Measurements from ENCODE around the gene PCP2.
A peak's percentile ranks its signal among the peaks of the same experiment; 100 is the strongest.

Gene PCP2

DNA sequence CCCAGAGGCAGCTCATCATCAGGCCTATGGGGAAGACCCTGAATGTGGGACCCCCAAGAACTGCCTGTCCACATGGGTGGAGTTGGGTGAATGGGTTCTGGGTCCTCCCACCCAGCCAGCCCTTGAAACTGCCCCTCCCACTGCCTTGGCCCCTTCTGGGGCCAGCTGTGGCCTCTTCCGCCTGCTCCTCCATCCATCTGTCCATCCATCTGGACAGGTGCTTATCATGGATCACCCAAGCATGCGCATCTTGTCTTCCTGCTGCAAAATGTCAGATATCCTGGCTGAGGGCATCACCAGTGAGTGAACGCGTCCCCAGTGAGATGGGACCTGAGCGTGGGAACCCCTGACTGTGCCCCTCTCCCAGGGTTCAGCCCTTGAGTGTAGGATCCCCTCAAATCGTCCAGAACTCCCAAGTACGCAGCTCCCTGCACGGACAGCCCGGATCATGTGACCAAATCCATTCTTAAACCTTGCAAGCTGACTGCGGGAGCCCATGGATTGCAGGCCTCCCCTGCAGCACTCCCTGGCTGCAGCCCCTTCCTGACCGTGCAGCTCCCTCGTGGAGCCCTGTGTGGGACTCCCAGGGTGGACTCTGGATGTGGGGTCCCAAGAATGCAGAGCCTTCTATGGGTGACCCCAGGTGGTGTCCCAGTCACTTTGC is 5.4 kb upstream of the PCP2 start:
- DNase-seq (ENCODE audit: low read depth), result no peak

DNA sequence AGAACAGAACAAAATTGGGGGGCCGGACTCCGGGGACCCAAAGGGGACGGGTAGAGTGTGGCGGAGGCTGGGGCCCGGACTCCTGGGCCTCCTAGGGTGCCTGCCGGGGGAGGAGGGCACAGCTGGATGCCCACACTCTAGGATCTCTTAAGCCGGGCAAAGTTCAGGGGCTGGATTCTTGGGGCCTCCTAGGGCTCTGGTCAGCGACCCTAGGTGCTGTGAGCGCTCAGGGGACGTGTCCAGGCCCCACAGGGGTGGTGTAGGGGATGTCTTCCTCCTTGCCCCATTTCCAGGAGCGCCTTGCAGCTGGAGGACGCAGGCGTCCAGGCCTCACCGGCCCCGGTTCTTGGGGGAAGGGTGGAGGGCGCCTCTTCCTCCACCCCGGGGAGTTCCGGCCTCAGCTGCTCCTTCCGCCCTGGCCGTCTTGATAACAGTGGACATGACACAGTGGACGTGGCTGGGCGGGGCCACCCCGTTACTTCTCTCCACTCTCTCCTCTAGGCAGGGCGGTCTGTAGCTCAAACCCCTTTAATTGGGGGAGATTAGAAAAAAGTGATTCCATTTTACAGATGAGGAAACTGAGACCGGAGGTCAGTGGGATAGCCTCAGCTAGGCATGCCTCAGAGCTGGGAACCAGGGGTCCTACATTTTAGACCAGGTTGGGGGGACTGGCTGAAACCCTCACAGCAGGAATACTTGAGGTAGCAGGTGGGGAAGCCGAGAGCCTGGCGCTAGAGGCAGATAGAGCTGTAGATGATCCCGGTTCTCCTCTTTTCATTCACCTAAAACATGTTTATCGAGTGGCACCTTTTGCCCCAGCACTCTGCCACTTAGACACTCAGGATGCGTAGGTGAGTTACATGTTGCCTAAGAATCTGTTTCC is 4.1 kb upstream of the PCP2 start:
- no peak for DNase-seq (ENCODE audit: low read depth)

DNA sequence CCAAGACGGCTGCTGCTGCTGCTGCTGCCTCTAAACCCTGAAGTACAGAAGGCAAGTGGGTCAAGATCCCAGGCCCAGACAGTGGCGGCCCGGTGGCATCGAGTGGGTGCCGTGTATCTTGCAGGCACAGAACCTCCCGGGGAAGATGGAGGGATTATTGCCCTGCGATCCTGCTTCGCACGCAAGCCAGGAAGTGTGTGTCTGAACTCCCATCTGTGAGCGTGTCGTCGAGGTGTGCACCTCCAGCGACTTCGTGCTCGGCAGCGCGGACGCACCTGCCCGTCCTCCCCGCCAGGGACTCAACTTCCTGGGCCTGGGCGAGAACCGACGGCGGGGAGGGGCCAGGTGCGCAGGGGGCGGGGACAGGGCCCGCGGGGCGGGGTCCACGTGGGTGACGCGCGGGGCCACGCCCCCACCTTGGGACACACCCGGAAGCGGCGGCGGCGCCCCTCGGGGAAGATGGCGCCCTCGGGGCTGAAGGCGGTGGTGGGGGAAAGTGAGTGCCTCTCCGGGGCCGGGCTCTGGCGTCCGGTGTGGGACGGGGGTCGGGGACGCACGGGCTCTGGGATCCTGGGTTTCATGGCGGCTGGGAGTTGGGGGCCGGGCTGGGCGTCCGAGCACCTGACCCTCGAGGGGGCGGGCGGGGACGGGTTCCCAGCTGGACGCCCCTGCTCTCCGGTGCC is 3.3 kb upstream of the PCP2 start, which contains the start of gene STXBP2:
Gene STXBP2 (plus strand): TSS at position 420 of the 683 bp plus-strand sequence. CDS start 40 bp downstream, at position 460.
- DNase-seq (ENCODE audit: low read depth), result no peak

DNA sequence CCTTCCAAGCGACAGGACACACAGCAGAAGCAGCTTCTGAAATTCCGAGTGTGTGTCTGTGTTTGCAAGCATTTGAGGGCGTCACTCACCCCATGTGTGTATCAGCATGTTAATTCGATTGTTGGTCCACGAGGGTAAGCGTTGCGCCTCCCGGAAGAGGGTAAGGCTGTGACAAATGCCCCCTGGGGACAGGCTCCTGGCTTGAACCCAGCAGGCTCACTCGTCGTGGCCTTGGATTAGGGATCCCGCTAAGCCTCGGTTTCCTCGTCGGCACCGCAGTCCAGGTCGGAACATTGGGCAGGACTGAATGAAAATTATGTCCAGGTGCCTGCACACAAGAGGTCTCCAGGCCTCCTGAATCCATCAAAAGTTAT is 2.8 kb upstream of the PCP2 start:
- DNase-seq (ENCODE audit: low read depth), result no peak

DNA sequence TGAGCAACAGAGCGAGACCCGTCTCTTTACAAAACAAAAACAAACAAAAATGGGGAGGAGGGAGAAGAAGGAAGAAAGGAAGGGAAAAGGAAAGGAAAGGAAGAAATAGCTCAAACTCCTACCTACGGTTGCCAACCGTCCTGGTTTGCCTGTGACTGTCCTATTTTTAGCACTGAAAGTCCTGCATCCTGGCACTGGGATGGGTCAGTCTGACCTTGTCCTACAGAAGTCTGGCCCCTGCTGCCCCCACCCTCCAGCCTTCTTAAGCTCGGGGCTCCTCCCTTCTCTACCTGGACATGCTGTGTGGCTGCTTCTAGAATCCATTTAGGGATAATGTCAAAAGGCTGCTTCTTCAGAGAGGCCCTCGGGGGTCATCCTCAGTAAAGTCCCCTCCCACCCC is 2.2 kb upstream of the PCP2 start:
- no peak for DNase-seq (ENCODE audit: low read depth)

DNA sequence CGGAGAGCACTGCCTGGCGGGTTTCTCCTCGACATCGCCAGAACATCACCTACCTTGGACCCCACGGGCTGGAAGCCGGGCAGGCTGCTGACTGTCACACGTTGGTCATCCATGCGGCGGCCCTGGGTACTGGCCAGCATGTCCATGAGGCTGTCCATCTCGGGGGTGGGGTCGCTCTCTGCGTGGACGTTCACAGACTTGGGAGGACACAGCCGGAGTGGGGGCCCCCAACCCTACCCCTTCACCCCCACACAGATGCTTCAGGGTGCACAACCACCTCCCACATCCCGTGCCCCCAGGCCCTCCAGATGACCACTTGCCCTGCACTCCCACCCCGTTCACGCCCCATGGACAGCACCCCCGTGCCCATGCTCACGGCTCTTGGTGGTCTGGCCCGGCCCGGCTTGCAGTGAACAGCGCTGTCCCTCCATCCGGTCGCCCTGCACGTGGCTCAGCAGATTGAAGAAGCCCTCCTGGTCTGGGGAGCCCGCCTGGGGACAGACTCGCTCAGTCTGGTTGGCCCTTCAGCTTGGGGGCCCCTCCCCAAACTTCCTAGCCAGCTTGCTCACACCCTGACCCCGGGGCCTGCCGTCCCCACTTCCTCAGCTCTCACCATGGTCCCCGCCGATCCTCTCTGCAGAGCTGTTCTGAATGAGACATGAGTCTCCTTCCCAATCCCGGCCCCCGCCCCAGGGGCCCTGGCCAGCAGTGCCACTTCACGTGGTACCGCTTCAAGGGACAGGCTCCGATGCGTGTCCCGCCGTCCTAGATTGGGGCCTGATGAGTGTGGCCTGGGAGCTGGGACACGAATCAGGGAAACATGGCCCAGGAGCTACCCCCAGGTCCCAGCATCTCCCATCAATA is 947 bp downstream of the PCP2 start:
- DNase-seq (ENCODE audit: low read depth), result no peak

DNA sequence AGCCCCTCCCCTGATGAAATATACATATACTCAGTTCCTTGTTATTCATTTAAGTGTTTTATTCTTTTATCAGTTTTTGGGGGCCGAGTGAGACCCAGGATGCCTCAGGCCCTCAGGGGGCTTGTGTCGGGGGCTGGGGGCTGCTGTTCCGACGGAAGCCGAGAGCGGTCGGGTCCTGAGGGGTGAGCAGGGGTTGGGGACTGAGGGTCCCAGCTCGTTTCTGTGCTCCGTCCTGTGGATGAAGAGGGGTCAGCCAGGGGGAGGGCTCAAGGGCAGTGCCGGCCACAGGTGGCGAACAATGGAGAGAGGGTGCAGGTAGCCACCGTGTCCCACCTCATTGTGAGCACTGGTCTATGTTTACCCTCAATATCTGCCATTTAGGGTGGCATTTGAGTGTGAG is 1.9 kb downstream of the PCP2 start:
- DNase-seq (ENCODE audit: low read depth), result no peak

DNA sequence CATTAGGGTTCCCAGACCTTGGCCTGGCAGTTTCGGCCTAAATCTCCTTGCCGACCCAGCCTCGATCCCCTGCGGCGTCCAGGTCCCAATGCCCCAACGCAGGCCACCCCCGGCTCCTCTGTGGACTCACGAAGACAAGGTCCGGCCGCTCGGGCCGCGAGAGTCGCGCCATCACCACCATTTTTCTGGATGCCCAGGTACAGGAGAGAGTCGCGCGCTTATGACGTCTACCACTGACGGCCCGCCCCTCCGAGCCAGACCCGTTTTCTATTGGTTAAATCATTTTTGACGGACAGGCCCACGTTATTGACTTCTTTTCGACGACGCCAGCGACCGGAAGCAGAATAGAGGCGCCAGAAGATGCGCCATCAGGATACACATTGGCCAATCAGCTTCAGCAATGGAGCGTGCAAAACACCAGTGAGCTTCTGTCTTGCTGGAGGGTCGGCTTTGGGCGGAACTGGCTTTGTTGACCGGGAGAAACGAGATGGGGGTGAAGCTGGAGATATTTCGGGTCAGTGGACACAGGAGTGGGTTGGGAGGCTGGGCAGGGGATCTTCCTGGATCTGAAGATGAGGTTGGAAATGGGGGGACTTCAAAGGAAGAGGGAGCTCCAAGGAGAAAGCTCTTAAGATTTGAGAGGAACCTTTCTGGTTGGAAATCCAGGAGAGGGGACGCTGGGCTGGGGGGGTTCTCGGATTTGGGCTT is 4.0 kb downstream of the PCP2 start, which contains the start of the genes PET100 and XAB2:
Gene PET100 (plus strand): TSS at position 447 of the 708 bp plus-strand sequence. CDS start 41 bp downstream, at position 488.
Gene XAB2 (minus strand): TSS at position 199 of the 708 bp plus-strand sequence. CDS start 18 bp downstream, at position 181.
- peak; percentile 94 for DNase-seq (ENCODE audit: low read depth)

DNA sequence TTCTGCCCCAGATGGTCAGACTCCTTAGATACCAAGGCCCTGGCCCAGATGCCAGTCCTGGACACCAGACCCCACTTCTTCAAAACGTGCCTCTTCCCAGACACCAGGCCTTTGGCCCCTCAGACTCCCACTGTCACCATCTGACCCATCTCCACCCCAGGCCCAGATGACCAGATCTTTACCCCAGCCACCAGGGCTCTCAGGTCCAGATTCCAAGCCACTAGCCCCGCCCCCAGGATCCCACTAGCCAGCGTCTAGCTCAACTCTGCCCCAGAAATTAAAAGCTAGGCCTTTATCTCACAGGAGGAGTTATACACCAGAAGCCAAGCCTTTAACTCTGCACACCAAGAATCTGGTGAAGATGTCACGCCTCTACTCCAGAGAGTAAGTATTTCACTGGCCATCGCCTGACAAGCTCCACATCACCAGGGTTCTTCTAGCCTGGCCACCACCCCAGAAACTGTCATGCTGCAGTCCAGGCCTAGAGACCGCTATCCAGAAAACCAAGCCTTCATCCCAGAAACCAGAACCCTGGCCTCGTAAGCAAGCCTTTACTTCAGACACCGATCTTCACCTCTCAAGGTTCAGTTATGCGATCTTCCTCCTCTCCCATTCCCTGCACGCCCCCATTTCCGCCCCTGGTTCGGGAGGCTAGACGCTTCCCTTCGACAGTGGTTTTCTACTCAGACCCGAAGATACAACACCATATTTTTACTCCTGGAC is 4.8 kb downstream of the PCP2 start:
- DNase-seq (ENCODE audit: low read depth), result no peak

DNA sequence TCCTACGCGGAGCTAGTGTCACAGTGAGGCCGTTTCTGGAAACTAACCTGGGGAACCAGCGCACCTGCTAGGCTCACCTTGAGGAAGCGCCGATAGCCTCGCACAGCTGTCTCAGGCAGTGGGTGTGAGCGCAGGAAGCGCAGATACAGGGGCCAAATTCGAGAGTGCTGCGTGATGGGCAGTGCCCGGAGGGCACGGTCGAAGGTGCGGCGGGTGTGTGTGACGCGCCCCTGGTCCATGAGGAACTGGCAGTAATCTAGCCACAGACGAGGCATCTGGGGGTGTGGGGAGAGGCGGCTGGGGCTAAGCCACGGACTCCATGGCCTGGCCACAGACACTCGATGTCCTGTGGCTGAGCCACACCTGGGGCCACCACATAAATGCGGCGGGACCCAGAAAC is 6.4 kb downstream of the PCP2 start:
- no peak for DNase-seq (ENCODE audit: low read depth)

DNA sequence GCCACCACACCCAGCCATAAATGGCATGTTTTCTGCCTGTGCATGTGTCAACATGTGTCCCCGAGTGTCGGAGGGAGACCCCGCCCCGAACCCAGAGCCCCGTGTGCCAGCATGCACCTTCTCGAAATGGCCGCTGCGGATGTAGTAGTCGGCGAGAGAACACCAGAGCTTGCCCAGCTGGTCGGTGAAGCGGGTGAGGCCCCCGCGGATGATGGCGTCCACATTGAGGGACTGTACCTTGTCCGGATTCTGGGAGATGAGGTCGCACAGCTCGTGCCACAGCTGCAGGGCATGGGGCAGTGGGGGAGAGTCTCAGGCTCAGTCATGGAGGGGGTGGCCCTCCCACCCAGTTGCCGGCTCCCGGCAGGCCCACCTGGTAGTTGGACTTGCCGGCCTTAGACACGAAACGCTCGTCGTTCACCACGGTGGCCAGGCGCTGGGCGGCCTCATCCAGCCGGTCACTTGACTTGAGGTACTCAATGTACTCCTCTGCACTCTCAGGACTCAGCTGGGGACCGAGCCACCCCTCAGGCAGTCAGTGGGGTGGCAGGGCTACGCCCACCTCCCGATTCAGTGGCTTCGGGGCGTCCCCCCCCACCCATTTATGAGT is 7.7 kb downstream of the PCP2 start:
- no peak for DNase-seq (ENCODE audit: low read depth)

DNA sequence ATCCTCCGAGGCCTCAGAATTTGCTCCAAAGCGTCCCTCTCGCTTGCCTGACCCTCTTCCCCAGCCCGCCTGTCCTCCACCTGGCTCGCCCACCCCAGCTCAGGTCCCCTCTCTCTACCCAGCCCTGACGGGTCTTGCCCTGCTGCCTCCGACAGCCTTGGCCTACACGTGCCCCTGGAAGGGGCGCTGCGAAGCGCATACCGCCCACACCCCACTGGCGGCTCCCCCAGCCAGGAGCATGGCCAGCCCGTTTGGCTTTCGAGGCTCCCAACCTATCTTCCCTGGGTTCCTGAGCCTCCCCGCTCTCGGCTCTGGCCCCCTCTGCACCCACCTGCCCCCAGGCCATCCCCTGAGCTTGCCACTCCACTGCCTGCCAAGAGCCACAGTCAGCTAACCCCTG is 8.7 kb downstream of the PCP2 start:
- no peak for DNase-seq (ENCODE audit: low read depth)

DNA sequence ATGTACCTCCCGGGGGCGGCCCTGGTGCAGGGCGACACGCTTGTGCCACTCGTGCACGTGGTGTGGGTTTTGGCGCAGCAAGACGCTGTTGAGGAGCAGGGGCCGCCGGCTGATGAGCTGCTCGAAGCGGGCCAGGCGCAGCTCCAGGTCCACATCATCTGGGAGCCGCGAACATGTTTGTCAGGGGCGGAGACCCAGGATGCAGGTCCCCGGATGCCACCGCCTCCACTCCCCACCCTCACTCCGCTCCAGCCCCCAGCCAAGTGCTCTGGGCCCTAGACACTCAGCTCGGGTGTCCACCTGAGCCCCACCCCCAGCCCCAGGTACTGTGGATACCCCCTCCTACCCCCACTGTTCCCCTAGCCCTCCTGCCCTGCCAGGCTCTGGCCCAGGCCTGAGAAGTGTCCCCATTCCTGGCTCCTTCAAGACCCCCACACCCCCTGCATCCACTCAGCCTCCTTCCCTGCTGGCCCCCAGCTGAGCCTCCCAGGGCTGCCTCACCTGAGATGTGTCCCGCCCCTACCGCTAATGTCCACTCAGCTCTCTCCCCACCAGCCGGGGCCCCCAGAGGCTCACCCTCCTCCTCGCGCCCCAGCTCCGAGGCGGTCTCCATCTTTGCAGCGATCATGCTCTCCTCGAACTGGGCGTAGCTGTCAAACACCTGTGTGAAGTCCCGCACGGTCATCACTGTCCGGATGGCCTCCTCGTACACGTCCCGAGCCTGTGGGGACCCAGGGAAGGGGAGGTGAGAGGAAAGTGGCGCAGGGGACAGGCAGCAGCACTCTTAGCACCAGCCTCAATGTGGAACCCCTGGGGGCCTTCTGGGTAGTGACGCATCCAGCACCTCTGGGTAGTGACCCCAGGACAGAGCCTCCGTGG is 9.6 kb downstream of the PCP2 start:
- no peak for DNase-seq (ENCODE audit: low read depth)

DNA sequence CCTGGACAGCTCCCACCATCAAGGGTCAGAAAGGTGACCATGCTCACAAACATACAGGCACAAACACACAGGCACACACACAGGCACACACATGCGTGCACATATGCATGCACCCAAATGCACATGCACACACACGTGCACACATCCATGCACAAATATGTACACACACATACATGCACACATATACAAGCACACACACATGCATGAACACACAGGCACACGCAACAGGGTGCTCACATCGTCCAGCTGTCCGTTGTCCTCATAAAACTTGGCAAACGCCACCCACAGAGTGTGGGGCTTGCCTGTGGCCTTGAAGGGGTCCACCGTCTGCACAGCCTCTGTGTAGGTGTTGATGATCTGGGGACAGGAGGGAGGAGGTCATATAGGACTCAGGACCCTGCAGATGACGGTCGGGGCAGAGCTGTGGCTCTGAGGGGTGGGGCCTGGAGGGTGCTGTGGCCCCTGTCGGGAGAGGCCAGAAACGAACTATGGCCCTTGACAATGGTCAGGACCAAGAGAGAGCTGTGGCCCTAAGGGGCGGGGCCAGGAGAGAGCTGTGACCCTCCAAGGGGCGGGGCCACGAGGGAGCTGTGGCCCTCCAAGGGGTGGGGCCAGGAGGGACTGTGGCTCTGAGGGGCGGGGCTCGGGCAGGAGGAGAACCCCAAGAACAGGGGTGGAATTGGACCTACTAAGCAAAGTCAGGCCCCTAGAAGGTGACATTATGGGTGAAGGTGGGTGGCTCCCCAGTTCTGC is 10.4 kb downstream of the PCP2 start:
- DNase-seq (ENCODE audit: low read depth), result no peak

DNA sequence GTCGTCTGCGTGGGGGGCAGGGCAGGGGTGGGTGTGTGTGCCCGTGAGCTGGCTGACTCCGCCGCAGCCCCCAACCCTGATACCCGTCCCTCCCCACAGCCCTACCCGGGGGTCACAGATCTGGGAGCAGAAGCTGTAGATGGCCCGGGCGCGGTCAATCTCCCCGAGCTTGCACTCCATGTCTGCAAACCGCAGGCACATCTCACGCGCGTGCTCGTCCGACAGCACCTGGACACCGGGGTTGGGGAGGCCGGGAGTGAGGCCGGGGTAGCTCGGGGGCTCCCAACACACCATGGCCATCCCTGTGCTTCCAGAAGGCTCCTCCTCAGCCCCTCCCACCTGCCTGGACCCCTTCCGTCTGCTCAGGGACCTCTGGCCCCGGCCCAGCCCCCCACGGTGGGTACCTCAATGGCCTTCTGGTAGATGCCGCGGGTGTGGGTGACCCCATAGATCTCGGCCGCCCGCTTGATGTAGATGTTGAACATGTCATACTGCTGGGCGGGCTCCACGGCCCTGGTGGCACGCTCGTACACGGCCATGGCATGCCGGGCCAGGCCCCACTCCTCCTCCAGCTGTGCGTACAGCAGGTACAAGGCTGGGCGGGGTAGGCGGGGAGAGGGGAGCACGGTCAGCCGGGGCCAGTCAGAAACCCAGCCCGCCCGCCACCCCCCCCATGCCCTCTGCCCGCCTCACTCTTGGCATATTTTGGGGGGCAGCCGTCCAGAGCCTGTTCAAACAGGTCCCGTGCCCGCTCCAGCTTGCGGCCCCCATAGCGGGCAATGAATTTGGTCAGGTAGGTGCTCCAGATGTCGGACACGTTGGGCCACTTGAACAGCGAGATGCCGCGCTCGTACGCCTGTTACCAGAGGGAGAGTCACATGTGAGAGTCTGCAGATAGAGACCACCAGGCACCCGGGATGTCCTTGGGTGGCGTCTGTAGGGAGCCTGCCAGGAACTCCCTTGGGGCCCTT is 12.8 kb downstream of the PCP2 start:
- no peak for DNase-seq (ENCODE audit: low read depth)

DNA sequence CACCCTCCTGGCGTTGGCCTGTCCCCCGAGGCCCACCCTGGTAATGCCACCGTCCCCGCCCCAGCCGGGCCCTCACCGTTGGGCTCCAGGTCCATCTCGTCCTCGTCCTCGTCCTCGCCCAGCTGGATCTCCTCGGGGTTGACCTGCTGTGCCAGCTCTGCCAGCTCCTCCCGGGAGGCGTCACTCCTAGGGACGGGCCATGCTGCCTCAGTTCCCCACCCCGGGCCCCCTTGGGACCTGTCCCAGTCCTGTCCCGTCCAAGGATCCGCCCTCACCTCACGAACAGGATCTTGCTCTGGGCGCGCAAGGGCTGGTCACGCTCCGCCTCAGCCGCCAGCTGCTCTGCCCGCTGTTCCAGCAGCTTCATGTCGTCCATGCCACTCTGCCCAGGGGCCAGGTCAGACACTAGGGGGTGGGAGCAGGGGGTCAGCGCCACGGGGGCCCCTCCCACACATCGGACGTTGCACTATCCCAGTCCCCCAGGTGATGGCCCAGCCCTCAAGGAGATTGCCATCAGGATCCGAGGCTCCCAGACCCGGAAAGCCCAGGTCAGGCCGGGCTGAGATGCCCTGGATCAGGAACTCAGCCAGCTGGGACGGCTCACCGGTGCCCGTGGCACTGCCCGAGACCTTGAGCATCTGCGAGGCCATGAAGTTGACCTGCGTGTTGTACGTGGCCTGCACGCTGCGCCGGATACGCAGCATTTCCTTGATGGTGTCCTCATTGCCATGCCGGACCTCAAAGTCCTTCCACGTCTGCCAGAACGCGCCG is 13.7 kb downstream of the PCP2 start:
- DNase-seq (ENCODE audit: low read depth), result no peak
